Hepatocyte (in vitro differentiated cells): ENCODE results near the gene PPP6R2.

ENCODE experiments used
- EZH2 ChIP-seq: fragments of 200-600 bp; sonication (generic); IDR thresholded peaks from 2 replicates; pipeline ENCODE4 v1.6.1; 2016; ENCODE audit warnings: antibody characterized with exemption, mild to moderate bottlenecking, borderline replicate concordance
- TF ChIP-seq, protein P1 (sequence below): fragments of 200-600 bp; sonication (generic); IDR thresholded peaks from 2 replicates; pipeline ENCODE4 v1.5.1; 2016; ENCODE audit warnings: antibody characterized with exemption, mild to moderate bottlenecking; ENCODE audit not compliant: poor library complexity

DNA sequence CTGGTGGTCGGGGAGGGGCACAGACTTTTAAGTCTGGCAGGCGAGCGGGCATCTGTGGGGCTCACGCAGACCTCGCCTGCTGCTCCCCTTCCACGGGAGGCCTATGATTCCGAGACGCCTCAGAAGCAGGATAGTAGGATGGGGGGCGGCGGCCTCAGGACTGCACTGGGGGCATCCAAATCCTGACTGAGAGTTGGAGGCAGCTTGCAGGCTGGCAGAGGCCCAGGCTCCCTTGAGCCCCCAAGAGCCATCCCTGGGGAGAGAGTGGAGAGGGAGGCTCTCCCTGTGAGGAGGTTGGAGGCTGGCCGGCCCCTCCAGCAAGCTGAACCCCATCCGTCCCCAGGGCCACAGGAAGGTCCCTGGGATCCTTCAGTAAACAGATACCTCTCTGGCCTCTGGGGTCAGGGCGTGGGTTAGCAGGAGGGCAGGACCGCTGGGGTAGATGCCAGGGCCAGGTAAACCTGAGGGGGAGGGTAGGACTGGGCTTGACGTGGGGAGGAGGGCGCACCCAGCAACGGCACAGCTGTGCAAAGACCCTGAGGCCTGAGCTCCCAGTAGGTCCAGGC is 98.4 kb downstream of the PPP6R2 start:
- TF ChIP-seq, protein P1, sequence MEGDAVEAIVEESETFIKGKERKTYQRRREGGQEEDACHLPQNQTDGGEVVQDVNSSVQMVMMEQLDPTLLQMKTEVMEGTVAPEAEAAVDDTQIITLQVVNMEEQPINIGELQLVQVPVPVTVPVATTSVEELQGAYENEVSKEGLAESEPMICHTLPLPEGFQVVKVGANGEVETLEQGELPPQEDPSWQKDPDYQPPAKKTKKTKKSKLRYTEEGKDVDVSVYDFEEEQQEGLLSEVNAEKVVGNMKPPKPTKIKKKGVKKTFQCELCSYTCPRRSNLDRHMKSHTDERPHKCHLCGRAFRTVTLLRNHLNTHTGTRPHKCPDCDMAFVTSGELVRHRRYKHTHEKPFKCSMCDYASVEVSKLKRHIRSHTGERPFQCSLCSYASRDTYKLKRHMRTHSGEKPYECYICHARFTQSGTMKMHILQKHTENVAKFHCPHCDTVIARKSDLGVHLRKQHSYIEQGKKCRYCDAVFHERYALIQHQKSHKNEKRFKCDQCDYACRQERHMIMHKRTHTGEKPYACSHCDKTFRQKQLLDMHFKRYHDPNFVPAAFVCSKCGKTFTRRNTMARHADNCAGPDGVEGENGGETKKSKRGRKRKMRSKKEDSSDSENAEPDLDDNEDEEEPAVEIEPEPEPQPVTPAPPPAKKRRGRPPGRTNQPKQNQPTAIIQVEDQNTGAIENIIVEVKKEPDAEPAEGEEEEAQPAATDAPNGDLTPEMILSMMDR, result no peak
- no peak for TF ChIP-seq EZH2
